Stimulated activated CD4-positive, alpha-beta T cell treated with anti-CD3 and anti-CD28 coated beads, Interleukin-4, amount 100 ng/mL, for 1 hour (primary cell): ENCODE measurements around the gene MGA.

Source experiments
- DNase-seq: peaks from one replicate; pipeline ENCODE4 v3.0.0-alpha.2; 2020

MGA gene

DNA sequence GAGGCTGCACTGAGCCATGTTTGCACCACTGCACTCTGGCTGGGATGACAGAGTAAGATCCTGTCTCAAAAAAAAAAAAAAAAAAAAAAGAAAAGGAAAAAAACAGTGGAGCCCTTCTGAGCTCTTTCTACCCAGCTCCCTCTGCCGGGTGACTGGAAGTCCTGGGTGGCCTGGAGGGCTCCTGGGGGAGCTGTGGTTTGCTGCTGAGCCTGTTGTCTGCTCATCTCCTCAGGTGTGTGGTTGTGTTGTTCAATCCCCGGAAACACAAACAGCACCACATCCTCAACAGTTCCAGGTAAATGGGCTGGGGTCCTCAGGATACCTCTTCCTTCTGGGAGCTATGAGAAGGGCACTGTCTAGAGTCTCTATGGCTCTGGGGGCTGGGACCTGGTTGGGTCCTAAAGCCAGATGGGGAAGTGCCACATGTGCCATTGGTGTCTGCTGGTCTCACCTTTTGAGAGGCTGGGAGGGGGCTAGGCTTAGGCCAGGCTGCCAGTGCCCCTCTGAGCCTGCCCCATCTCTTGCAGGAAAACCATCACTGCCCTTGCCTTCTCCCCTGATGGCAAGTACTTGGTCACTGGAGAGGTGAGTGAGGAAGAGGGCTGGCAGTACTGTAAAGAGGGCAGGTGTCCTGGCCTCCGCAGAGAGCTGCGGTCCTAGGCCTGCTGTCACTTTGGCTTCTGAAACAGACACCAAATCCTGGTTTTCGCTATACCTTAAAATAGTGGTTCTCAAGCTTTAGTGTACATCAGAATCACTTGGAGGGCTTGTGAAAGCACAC, 150.6 kb downstream of the MGA start:
- DNase-seq = no peak

- peak; percentile 77 for DNase-seq
These were observed 151.4 kb downstream of the MGA start for GRCh38 chr15:41811432-41812195.

GRCh38 chr15:41812820-41813375, 152.7 kb downstream of the MGA start:
- DNase-seq = no peak

DNA sequence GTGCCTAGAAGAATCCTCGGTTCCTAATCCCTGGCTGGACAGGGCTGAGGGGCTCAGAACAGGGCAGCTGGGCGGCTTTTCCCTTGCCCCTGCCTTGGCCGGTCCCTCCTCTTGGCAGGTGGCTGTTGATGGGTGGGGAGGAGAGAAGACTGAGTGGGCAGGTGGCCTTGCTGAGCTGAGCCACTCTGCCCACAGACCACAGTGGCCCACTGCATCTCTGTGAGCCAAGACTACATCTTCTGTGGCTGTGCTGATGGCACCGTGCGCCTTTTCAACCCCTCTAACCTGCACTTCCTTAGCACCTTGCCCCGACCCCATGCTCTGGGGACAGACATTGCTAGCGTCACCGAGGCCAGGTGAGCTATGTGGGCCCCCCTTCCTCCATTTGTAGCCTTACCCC, 153.2 kb downstream of the MGA start:
- no peak for DNase-seq

- DNase-seq = no peak
These were observed 154.3 kb downstream of the MGA start for GRCh38 chr15:41814534-41814933.

- DNase-seq = no peak
These were observed 156.6 kb downstream of the MGA start for GRCh38 chr15:41816788-41817187.

- DNase-seq = no peak
These were observed 157.1 kb downstream of the MGA start for GRCh38 chr15:41817327-41817726.

- no peak for DNase-seq
These were observed 157.6 kb downstream of the MGA start for GRCh38 chr15:41817781-41818180.

DNA sequence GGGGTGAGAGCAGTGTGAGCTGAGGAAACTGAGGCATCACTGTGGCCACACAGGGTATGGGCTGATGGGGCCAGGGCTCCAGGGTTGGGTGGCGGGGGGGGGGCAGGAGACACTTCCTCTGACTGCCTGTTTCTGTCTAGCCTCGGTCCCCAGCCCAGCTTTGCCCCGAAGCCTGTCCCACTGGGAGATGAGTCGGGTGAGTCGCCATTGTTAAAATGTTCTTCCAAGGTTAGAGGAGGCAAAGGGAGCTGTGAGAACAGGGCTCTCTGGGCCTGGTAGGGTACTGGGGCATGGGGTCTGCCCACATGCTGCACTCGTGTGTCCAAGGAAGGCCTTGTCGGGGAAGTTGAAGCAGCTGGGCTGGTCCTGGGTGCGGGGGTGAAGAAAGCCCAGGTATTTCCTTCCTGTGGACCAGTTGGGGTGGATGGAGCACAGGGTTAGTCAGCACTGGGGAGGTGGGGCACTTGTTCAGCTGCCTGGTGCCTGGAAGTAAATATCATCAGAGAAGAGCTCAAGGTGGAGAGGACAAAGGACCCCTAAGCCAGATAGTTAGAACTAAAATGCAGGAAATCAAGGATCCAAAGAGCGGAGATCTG, 159.3 kb downstream of the MGA start:
- DNase-seq = no peak

DNA sequence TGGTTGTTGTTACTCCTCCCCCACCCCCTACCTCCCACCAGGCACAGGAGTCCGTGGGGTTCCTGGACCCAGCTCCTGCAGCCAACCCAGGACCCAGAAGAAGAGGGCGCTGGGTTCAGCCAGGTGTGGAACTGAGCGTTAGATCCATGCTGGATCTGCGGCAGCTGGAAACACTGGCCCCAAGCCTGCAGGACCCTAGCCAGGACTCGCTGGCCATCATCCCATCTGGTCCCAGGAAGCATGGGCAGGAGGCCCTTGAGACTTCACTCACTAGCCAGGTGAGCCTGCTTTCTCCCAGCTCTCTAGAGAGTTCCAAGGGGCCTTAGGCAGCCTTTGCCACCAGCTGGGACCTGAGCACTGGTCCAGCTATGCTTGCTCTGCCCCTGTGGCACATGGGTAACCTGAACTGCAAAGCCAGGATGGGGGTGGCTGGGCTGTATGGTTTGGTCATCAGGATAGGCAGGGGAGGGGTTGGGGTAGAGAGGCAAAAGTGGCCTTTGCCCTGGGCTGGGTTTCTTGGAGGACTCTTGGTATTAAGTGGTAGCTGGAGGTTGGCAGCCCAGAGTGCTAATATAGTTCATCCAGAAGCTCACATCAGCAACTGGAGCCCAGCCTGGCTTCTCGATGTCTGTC, 160.7 kb downstream of the MGA start:
- DNase-seq = no peak

DNA sequence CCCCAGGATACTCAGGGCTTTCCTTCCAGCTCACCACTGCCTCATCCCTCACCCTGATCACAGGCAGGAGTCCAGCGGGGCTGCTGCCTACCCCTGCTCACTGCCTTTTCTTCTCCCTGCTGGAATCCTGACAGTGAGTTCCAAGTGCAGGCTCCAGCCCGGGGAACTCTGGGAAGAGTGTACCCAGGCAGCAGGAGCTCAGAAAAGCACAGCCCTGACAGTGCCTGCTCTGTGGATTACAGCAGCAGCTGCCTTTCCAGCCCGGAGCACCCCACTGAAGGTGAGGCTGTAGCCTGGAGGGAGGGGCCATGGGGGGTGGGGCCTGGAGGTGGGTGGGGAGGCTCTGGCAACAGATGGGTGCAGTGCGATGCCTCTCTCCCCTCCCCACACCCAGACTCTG, 161.6 kb downstream of the MGA start:
- DNase-seq = no peak

DNA sequence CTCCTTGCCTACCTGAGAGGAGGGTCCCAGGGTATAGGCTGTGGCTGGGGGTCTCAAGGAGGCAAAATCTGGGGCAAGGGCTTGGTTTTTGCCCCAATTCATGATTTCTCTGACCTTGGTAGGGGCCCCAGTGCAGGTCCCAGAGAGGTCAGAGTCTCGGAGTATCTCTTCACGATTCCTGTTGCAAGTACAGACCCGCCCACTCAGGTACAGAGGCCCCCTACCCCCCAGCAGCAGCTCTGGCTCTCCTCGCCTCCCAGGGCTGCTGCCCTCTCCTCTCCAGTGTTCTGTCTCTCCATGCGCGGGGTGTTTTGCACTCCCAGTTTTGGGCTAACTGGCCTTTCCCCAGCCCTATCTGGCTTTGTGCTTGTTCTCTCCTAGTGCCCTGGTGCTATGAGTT, 162.3 kb downstream of the MGA start:
- DNase-seq = no peak
